HCT116 (cell line): ENCODE data around the gene TMEM14B. TPM values are rescaled to one million over a fixed set of nuclear protein-coding genes. Genes with fewer than 3 reads are reported as not detected.

Source experiments
- ATAC-seq: fragments of 200-7000 bp; cut with Tn5 transposase; 2 replicates; pipeline ENCODE4 v1.9.1; 2020; ENCODE audit warnings: mild to moderate bottlenecking, moderate library complexity
- BruUV-seq: library from RNA; stranded (reverse); fragments of 400-500 nt; replicated peaks from 2 replicates; lab custom pipeline; 2021; lab: Mats Ljungman, UMichigan
- CTCF ChIA-PET: fragments of 300-600 bp; sonication (Branson Sonifier 250); formaldehyde crosslinking; loops from one replicate; lab custom pipeline; 2021; ENCODE audit warnings: antibody characterized with exemption; lab: Charles Lee
- POLR2A ChIA-PET: fragments of 300-600, 350-600 bp; sonication (Branson Sonifier 250); formaldehyde crosslinking; loops from one replicate; lab custom pipeline; 2021; ENCODE audit warnings: antibody characterized with exemption; lab: Charles Lee
- RAD21 ChIA-PET, 2 experiments: fragments of 300-600 bp; sonication (Branson Sonifier 250); formaldehyde crosslinking; loops; one replicate each; lab custom pipeline; 2023; ENCODE audit warnings: low total read pairs in 2 of 2; ENCODE audit not compliant: uncharacterized antibody in 2 of 2, unreplicated experiment in 2 of 2, low non-redundant PET in 1 of 2; lab: Charles Lee
- DNase-seq: peaks from one replicate; pipeline ENCODE4 v3.0.0-alpha.2; 2010; ENCODE audit warnings: low read depth, low spot score
- H2AFZ ChIP-seq: fragments of 200-600 bp; shearing (Covaris generic), sonication (generic); 2 replicates; pipeline ENCODE4 v1.6.1; 2017; ENCODE audit warnings: low read depth, mixed run types, mixed read lengths, antibody characterized with exemption, low read length; ENCODE audit not compliant: poor library complexity, severe bottlenecking
- H3K27ac ChIP-seq: 2 replicates; pipeline ENCODE4 v1.5.1; 2012; ENCODE audit warnings: low read depth, low read length
- H3K27me3 ChIP-seq: fragments of 200-600 bp; sonication (generic); 2 replicates; pipeline ENCODE4 v1.6.1; 2016; ENCODE audit warnings: mixed run types, low read length, mixed read lengths; ENCODE audit not compliant: insufficient read depth
- H3K36me3 ChIP-seq, 2 experiments: fragments of 200-500 bp in 1 of 2; fragments of 200-600 bp in 1 of 2; sonication (Bioruptor generic) in 1 of 2; sonication (generic) in 1 of 2; 2 replicates each; pipeline versions ENCODE4 v1.5.1 to v1.6.1; 2014 to 2016; ENCODE audit warnings: low read length in 2 of 2, inconsistent platforms in 1 of 2, mixed read lengths in 1 of 2, mixed run types in 1 of 2; ENCODE audit not compliant: insufficient read depth in 2 of 2, control insufficient read depth in 1 of 2
- H3K4me1 ChIP-seq, 2 experiments: fragments of 200-600 bp in 1 of 2; sonication (generic) in 1 of 2; 2 replicates each; pipeline versions ENCODE4 v1.5.1 to v1.6.1; 2012 to 2017; ENCODE audit warnings: low read length in 2 of 2, inconsistent platforms in 1 of 2, mild to moderate bottlenecking in 1 of 2, mixed read lengths in 1 of 2, mixed run types in 1 of 2, moderate library complexity in 1 of 2; ENCODE audit not compliant: insufficient read depth in 2 of 2, control insufficient read depth in 1 of 2
- H3K4me2 ChIP-seq: fragments of 200-600 bp; sonication (generic); 2 replicates; pipeline ENCODE4 v1.6.1; 2017; ENCODE audit warnings: mixed run types, low read length, mixed read lengths
- H3K4me3 ChIP-seq, 2 experiments: fragments of 200-600 bp in 1 of 2; sonication (generic) in 1 of 2; replicated peaks in 1 of 2; 2 replicates each; pipeline ENCODE4 v1.5.1; 2011 to 2016; ENCODE audit warnings: low read length in 2 of 2, control low read depth in 1 of 2, low read depth in 1 of 2, mild to moderate bottlenecking in 1 of 2, mixed read lengths in 1 of 2, mixed run types in 1 of 2
- H3K79me2 ChIP-seq: fragments of 200-600 bp; sonication (generic); 2 replicates; pipeline ENCODE4 v1.6.1; 2017; ENCODE audit warnings: mild to moderate bottlenecking, mixed run types, low read length, moderate library complexity, mixed read lengths; ENCODE audit not compliant: insufficient read depth
- H3K9ac ChIP-seq: fragments of 200-600 bp; sonication (generic); 2 replicates; pipeline ENCODE4 v1.6.1; 2016; ENCODE audit warnings: low read length, mixed read lengths
- H3K9me2 ChIP-seq: fragments of 200-600 bp; sonication (generic), shearing (Covaris generic); 2 replicates; pipeline ENCODE4 v1.6.1; 2017; ENCODE audit warnings: mixed run types, mild to moderate bottlenecking, moderate library complexity; ENCODE audit not compliant: insufficient read depth
- H3K9me3 ChIP-seq, 2 experiments: fragments of 200-500 bp in 1 of 2; fragments of 200-600 bp in 1 of 2; sonication (Bioruptor generic) in 1 of 2; sonication (generic) in 1 of 2; 2 replicates each; pipeline ENCODE4 v1.6.1; 2014 to 2017; ENCODE audit warnings: low read length in 2 of 2, mixed read lengths in 2 of 2, inconsistent platforms in 1 of 2, low read depth in 1 of 2, mild to moderate bottlenecking in 1 of 2, mixed run types in 1 of 2, moderate library complexity in 1 of 2; ENCODE audit not compliant: control insufficient read depth in 1 of 2, insufficient read depth in 1 of 2
- H4K20me1 ChIP-seq: fragments of 200-600 bp; sonication (generic), shearing (Covaris generic); 2 replicates; pipeline ENCODE4 v1.6.1; 2017; ENCODE audit warnings: mixed run types, mild to moderate bottlenecking, moderate library complexity; ENCODE audit not compliant: insufficient read depth
- ATF3 ChIP-seq: IDR thresholded peaks from 2 replicates; pipeline ENCODE4 v1.6.1; 2012
- CBX3 ChIP-seq: IDR thresholded peaks from 2 replicates; pipeline ENCODE4 v1.6.1; 2012; ENCODE audit warnings: low read depth
- CEBPB ChIP-seq: IDR thresholded peaks from 2 replicates; pipeline ENCODE4 v1.6.1; 2012; ENCODE audit warnings: low read depth
- EGR1 ChIP-seq: IDR thresholded peaks from 2 replicates; pipeline ENCODE4 v1.6.1; 2012; ENCODE audit warnings: low read depth
- ELF1 ChIP-seq: IDR thresholded peaks from 2 replicates; pipeline ENCODE4 v1.6.1; 2012; ENCODE audit warnings: low read depth, borderline replicate concordance
- FOSL1 ChIP-seq: IDR thresholded peaks from 2 replicates; pipeline ENCODE4 v1.6.1; 2012; ENCODE audit warnings: low read depth
- POLR2AphosphoS5 ChIP-seq: IDR thresholded peaks from 2 replicates; pipeline ENCODE4 v1.6.1; 2011; ENCODE audit warnings: mild to moderate bottlenecking, low read depth, low read length, moderate library complexity
- SIN3A ChIP-seq: IDR thresholded peaks from 2 replicates; pipeline ENCODE4 v1.6.1; 2012; ENCODE audit warnings: low read depth
- SRF ChIP-seq: IDR thresholded peaks from 2 replicates; pipeline ENCODE4 v1.6.1; 2012; ENCODE audit warnings: low read depth
- TCF7L2 ChIP-seq: IDR thresholded peaks from 2 replicates; pipeline ENCODE4 v1.7.0; 2011; ENCODE audit warnings: borderline replicate concordance, inconsistent platforms; ENCODE audit not compliant: insufficient read depth, insufficient read length; ENCODE audit errors: extremely low read depth
- YY1 ChIP-seq: IDR thresholded peaks from 2 replicates; pipeline ENCODE4 v1.6.1; 2011; ENCODE audit warnings: low read length, low read depth, moderate library complexity, mild to moderate bottlenecking; ENCODE audit not compliant: insufficient replicate concordance; ENCODE audit errors: extremely low read depth
- ZBTB33 ChIP-seq: IDR thresholded peaks from 2 replicates; pipeline ENCODE4 v1.6.1; 2011; ENCODE audit warnings: mild to moderate bottlenecking, low read length, moderate library complexity; ENCODE audit not compliant: insufficient replicate concordance; ENCODE audit errors: extremely low read depth
- ZFX ChIP-seq: fragments of 450-650 bp; IDR thresholded peaks from 2 replicates; pipeline ENCODE4 v1.6.1; 2017
- intact Hi-C: fragments of 100-400 bp; cut with micrococcal nuclease; formaldehyde crosslinking; loops from 2 replicates; pipeline ENCODE4 v1.10.0; 2022
- total RNA-seq: library from RNA; stranded (reverse); gene quantifications from one replicate; pipeline ENCODE4 v1.2.1, GENCODE V29; 2021; ENCODE audit not compliant: unreplicated experiment
- TF ChIP-seq, protein P1 (sequence below): IDR thresholded peaks from 2 replicates; pipeline ENCODE4 v1.6.1; 2012; ENCODE audit warnings: low read depth

The TMEM14B gene
- total RNA-seq, 1 experiment from 2014 or later, result 83.6 TPM

DNA sequence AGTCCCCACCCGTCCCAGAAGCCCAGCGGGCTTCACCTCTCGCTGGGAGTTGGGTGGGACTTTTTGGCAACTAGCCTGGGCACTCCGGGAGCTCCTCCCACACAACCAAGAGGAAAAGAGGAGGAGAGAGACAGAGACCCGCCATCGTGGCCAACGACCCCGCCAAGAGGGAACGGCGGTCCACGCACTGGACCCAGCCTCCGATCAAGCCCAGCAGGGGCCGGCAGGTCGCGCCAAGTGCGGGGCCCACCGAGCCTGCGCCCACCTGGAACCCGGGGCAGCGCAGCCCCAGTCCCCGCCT lies 27.7 kb upstream of the TMEM14B start (continued):
- no peak for TF ChIP-seq ZFX
- no peak for TF ChIP-seq CBX3
- TF ChIP-seq ZBTB33, result no peak
- no peak for TF ChIP-seq POLR2AphosphoS5
- no peak for TF ChIP-seq SRF
- TF ChIP-seq, all 23 proteins: peak for 0

DNA sequence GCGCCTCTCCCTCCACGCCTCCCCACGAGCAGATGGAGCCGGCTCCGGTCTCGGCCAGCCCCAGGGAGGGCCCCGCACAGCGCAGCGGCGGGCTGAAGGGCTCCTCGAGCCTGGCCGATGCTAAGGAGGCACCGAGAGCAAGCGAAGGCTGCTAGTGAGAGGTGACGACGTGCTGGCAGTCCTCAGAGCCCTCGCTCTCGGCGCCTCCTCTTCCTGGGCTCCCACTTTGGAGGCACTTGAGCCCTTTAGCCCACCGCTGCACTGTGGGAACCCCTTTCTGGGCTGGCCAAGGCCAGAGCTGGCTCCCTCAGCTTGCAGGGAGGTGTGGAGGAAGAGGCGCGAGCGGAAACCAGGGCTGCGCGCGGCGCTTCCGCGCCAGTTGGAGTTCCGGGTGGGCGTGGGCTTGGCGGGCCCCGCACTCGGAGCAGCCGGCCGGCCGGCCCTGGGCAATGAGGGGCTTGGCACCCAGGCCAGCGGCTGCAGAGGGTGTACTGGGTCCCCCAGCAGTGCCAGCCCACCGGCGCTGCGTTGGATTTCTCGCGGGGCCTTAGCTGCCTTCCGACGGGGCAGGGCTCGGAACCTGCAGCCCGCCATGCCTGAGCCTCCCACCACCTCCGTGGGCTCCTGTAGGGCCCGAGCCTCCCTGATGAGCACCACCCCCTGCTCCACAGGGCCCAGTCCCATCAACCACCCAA lies 27.2 kb upstream of the TMEM14B start:
- ChIA-PET RAD21 (no interaction called here), POLR2A (no interaction called here), CTCF (interaction anchor here (1.1 kb wide), 1 partner anchor 210 kb away, joined by 3 read pairs; no protein-coding TSS in a partner anchor)
- H3K36me3 ChIP-seq, result no peaks in the 10 kb centered on the region
- ATAC-seq, result no peak
- H2AFZ ChIP-seq, result no peak overlapping the region
- intact Hi-C loops, result no loop called here
- H3K4me1 ChIP-seq, result peaks cover 12 to 21% of the 10 kb centered on the region in 2 experiments; a peak in 3 of 4 replicates
- no peaks in the 10 kb centered on the region for H4K20me1 ChIP-seq
- H3K79me2 ChIP-seq, result peaks cover 12% of the 10 kb centered on the region
- no peaks in the 10 kb centered on the region for H3K27me3 ChIP-seq
- H3K9ac ChIP-seq, result no peak overlapping the region
- H3K9me3 ChIP-seq, result peaks cover 0 to 10% of the 10 kb centered on the region in 2 experiments; a peak in 1 of 4 replicates
- BruUV-seq, result no TSS peak
- no peak overlapping the region for H3K4me3 ChIP-seq
- no peak overlapping the region; the same call in 1 of the 2 replicates for H3K27ac ChIP-seq
- no peak overlapping the region for H3K4me2 ChIP-seq
- no peaks in the 10 kb centered on the region for H3K9me2 ChIP-seq
- no peak for TF ChIP-seq ZFX
- no peak for TF ChIP-seq CBX3
- no peak for TF ChIP-seq SIN3A
- no peak for TF ChIP-seq SRF
- no peak for TF ChIP-seq EGR1
- TF ChIP-seq, protein P1, sequence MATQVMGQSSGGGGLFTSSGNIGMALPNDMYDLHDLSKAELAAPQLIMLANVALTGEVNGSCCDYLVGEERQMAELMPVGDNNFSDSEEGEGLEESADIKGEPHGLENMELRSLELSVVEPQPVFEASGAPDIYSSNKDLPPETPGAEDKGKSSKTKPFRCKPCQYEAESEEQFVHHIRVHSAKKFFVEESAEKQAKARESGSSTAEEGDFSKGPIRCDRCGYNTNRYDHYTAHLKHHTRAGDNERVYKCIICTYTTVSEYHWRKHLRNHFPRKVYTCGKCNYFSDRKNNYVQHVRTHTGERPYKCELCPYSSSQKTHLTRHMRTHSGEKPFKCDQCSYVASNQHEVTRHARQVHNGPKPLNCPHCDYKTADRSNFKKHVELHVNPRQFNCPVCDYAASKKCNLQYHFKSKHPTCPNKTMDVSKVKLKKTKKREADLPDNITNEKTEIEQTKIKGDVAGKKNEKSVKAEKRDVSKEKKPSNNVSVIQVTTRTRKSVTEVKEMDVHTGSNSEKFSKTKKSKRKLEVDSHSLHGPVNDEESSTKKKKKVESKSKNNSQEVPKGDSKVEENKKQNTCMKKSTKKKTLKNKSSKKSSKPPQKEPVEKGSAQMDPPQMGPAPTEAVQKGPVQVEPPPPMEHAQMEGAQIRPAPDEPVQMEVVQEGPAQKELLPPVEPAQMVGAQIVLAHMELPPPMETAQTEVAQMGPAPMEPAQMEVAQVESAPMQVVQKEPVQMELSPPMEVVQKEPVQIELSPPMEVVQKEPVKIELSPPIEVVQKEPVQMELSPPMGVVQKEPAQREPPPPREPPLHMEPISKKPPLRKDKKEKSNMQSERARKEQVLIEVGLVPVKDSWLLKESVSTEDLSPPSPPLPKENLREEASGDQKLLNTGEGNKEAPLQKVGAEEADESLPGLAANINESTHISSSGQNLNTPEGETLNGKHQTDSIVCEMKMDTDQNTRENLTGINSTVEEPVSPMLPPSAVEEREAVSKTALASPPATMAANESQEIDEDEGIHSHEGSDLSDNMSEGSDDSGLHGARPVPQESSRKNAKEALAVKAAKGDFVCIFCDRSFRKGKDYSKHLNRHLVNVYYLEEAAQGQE, result no peak
- TF ChIP-seq ELF1, result no peak
- no peak for TF ChIP-seq CEBPB
- no peak for TF ChIP-seq TCF7L2
- no peak for TF ChIP-seq ATF3
- TF ChIP-seq FOSL1, result no peak
- no peak for TF ChIP-seq YY1
- DNase-seq, result no peak
